Cardiac septum (tissue), 1 donor: Measurements from ENCODE around the gene RAB12. TPM values are rescaled to one million over a fixed set of nuclear protein-coding genes. Genes with fewer than 3 reads are reported as not detected.
"Not testable (repeated sequence)": the region's sequence is repeated elsewhere in the genome, so short reads cannot be mapped to it uniquely, and the experiment has no call there.

ENCODE experiments used
- DNase-seq: peaks from one replicate; pipeline ENCODE4 v3.0.0-alpha.2; 2020; ENCODE audit warnings: low spot score
- intact Hi-C: fragments of 100-400 bp; cut with DNase I; formaldehyde crosslinking; loops from one replicate; pipeline ENCODE4 v1.14.0; 2022
- total RNA-seq: library from RNA; stranded (reverse); fragmentation: NEBNext Ultra II Directional; extraction: Animal tissue kit (Norgen Biotek cat#: 25700); gene quantifications from one replicate; pipeline ENCODE4 v1.2.1, GENCODE V29; 2021
- donor health status: DM: no; HTN: no; CAD: no.

The RAB12 gene
- total RNA-seq, 1 donor from 2014 or later = 86.8 TPM

- DNase-seq = no peak
- intact Hi-C loops = loop anchor here (5.0 kb wide), 1 partner anchor 48 kb away; no protein-coding TSS in a partner anchor
Observed at GRCh38 chr18:8609659-8610458, 622 bp downstream of the RAB12 start.

- intact Hi-C loops = no loop called here
- no peak for DNase-seq
Observed at GRCh38 chr18:8610459-8610851, 1.2 kb downstream of the RAB12 start.

- DNase-seq = no peak
- intact Hi-C loops = no loop called here
Observed at GRCh38 chr18:8611916-8612576, 2.8 kb downstream of the RAB12 start.

GRCh38 chr18:8614875-8615274 is 5.6 kb downstream of the RAB12 start:
- intact Hi-C loops = no loop called here
- DNase-seq = no peak

GRCh38 chr18:8615397-8616027 is 6.3 kb downstream of the RAB12 start:
- intact Hi-C loops = no loop called here

GRCh38 chr18:8616028-8616401 is 6.8 kb downstream of the RAB12 start:
- DNase-seq = no peak
- intact Hi-C loops = no loop called here

More at GRCh38 chr18:8615397-8616027, 6.3 kb downstream of the RAB12 start:
- DNase-seq = no peak

GRCh38 chr18:8617907-8618306 is 8.7 kb downstream of the RAB12 start:
- DNase-seq = no peak
- intact Hi-C loops = no loop called here

- DNase-seq = no peak
- intact Hi-C loops = no loop called here
Observed at GRCh38 chr18:8619041-8619440, 9.8 kb downstream of the RAB12 start.

- intact Hi-C loops = no loop called here
Observed at GRCh38 chr18:8619835-8620577, 10.8 kb downstream of the RAB12 start.

GRCh38 chr18:8620845-8621244 is 11.6 kb downstream of the RAB12 start:
- no peak for DNase-seq
- intact Hi-C loops = no loop called here

More at GRCh38 chr18:8619835-8620577, 10.8 kb downstream of the RAB12 start:
- no peak for DNase-seq

- intact Hi-C loops, DNase-seq: not testable (repeated sequence)
Observed at GRCh38 chr18:8622625-8623024, 13.4 kb downstream of the RAB12 start.

- intact Hi-C loops = no loop called here
- no peak for DNase-seq
Observed at GRCh38 chr18:8623549-8624106, 14.4 kb downstream of the RAB12 start.

GRCh38 chr18:8625461-8626092 is 16.3 kb downstream of the RAB12 start:
- DNase-seq = no peak
- intact Hi-C loops = no loop called here

GRCh38 chr18:8626414-8627106 is 17.3 kb downstream of the RAB12 start:
- intact Hi-C loops = no loop called here
- no peak for DNase-seq

GRCh38 chr18:8627107-8627472 is 17.9 kb downstream of the RAB12 start:
- DNase-seq = no peak
- intact Hi-C loops = no loop called here

GRCh38 chr18:8627540-8627939 is 18.3 kb downstream of the RAB12 start:
- no peak for DNase-seq
- intact Hi-C loops = no loop called here

- intact Hi-C loops = no loop called here
- DNase-seq = no peak
Observed at GRCh38 chr18:8629602-8630001, 20.4 kb downstream of the RAB12 start.

GRCh38 chr18:8630546-8630945 is 21.3 kb downstream of the RAB12 start:
- intact Hi-C loops = no loop called here
- DNase-seq = no peak

GRCh38 chr18:8631265-8631664 is 22.0 kb downstream of the RAB12 start:
- DNase-seq = no peak
- intact Hi-C loops = no loop called here
